ENCODE data around the gene ATXN1.
A peak's percentile ranks its signal among the peaks of the same experiment; 100 is the strongest.

The ATXN1 gene

GRCh38 chr6:16318538-16318937 is 442.7 kb downstream of the ATXN1 start:
- no peak overlapping the region for H3K23ac ChIP-seq (ENCODE audit: low read depth, low read length, poor library complexity)
- no peaks in the 10 kb centered on the region for H3K9me3 ChIP-seq (replicated peaks in 1 of 2; ENCODE audit: control insufficient read depth in 2 of 2, insufficient read depth in 1 of 2, low read depth in 1 of 2, low read length in 2 of 2)
- H3K27ac ChIP-seq (replicated peaks; ENCODE audit: low read length): no peak overlapping the region
- no peak overlapping the region for H2BK15ac ChIP-seq (ENCODE audit: low read length)
- H3K4ac ChIP-seq (ENCODE audit: low read length): no peak overlapping the region
- no peak overlapping the region for H2AFZ ChIP-seq (ENCODE audit: low read length)
- H3K79me1 ChIP-seq (ENCODE audit: low read depth, low read length): peaks cover 1% of the 10 kb centered on the region
- no peaks in the 10 kb centered on the region for H3K36me3 ChIP-seq (replicated peaks in 1 of 2; ENCODE audit: control insufficient read depth in 2 of 2, insufficient read depth in 2 of 2, low read length in 2 of 2)
- H3K4me3 ChIP-seq (ENCODE audit: low read length in 2 of 2): peak overlapping the region in 1 of 2 donors; percentile 51
- H3K9ac ChIP-seq (ENCODE audit: low read depth, low read length, poor library complexity): no peak overlapping the region
- no CpG with 5 or more reads among the region's 6 CpGs for WGBS, 2 donors (ENCODE audit: extremely low coverage in 2 of 2, insufficient read length in 2 of 2, insufficient replicate concordance in 1 of 2)
- no peak overlapping the region for H2BK120ac ChIP-seq (ENCODE audit: low read depth, low read length)
- H2BK5ac ChIP-seq (ENCODE audit: low read length): no peak overlapping the region
- peak overlapping the region; percentile 87 for H3K18ac ChIP-seq (ENCODE audit: low read length)
- H2BK12ac ChIP-seq (ENCODE audit: low read length): no peak overlapping the region
- H3K4me2 ChIP-seq (ENCODE audit: insufficient read depth, low read length, poor library complexity, severe bottlenecking): no peak overlapping the region
- no peak for DNase-seq (ENCODE audit: low spot score)
- H3K27me3 ChIP-seq (ENCODE audit: control insufficient read depth in 3 of 3, insufficient read depth in 3 of 3, low read depth in 1 of 3, low read length in 3 of 3): no peaks in the 10 kb centered on the region
- H4K91ac ChIP-seq (ENCODE audit: low read depth, low read length, poor library complexity): no peak overlapping the region
- peaks cover 14 to 20% of the 10 kb centered on the region in 2 donors for H3K4me1 ChIP-seq (ENCODE audit: control insufficient read depth in 2 of 2, insufficient read depth in 1 of 2, low read depth in 1 of 2, low read length in 2 of 2)
- no peak overlapping the region for H4K8ac ChIP-seq (ENCODE audit: low read depth, low read length)
- H3K14ac ChIP-seq (ENCODE audit: low read length): no peak overlapping the region
- H2AK5ac ChIP-seq (ENCODE audit: low read depth, low read length): no peak overlapping the region

GRCh38 chr6:16316741-16317251 is 444.5 kb downstream of the ATXN1 start:
- no peak overlapping the region for H3K14ac ChIP-seq (ENCODE audit: low read length)
- H3K27me3 ChIP-seq (ENCODE audit: control insufficient read depth in 3 of 3, insufficient read depth in 3 of 3, low read depth in 1 of 3, low read length in 3 of 3): no peaks in the 10 kb centered on the region
- H3K9ac ChIP-seq (ENCODE audit: low read depth, low read length, poor library complexity): no peak overlapping the region
- H4K91ac ChIP-seq (ENCODE audit: low read depth, low read length, poor library complexity): no peak overlapping the region
- H3K27ac ChIP-seq (replicated peaks; ENCODE audit: low read length): no peak overlapping the region
- H2AK5ac ChIP-seq (ENCODE audit: low read depth, low read length): no peak overlapping the region
- WGBS, 2 donors (ENCODE audit: extremely low coverage in 2 of 2, insufficient read length in 2 of 2, insufficient replicate concordance in 1 of 2): no CpG with 5 or more reads among the region's 7 CpGs
- no peak overlapping the region for H3K23ac ChIP-seq (ENCODE audit: low read depth, low read length, poor library complexity)
- peaks cover 11% of the 10 kb centered on the region in 2 donors for H3K4me1 ChIP-seq (ENCODE audit: control insufficient read depth in 2 of 2, insufficient read depth in 1 of 2, low read depth in 1 of 2, low read length in 2 of 2)
- DNase-seq (ENCODE audit: low spot score): no peak
- no peak overlapping the region for H3K4ac ChIP-seq (ENCODE audit: low read length)
- H2BK12ac ChIP-seq (ENCODE audit: low read length): no peak overlapping the region
- no peak overlapping the region for H2BK5ac ChIP-seq (ENCODE audit: low read length)
- H3K4me3 ChIP-seq (ENCODE audit: low read length in 2 of 2): no peak overlapping the region
- no peaks in the 10 kb centered on the region for H3K36me3 ChIP-seq (replicated peaks in 1 of 2; ENCODE audit: control insufficient read depth in 2 of 2, insufficient read depth in 2 of 2, low read length in 2 of 2)
- H2BK120ac ChIP-seq (ENCODE audit: low read depth, low read length): no peak overlapping the region
- H2BK15ac ChIP-seq (ENCODE audit: low read length): no peak overlapping the region
- no peak overlapping the region for H3K4me2 ChIP-seq (ENCODE audit: insufficient read depth, low read length, poor library complexity, severe bottlenecking)
- H2AFZ ChIP-seq (ENCODE audit: low read length): no peak overlapping the region
- H3K18ac ChIP-seq (ENCODE audit: low read length): no peak overlapping the region
- peaks cover 1% of the 10 kb centered on the region for H3K79me1 ChIP-seq (ENCODE audit: low read depth, low read length)
- H4K8ac ChIP-seq (ENCODE audit: low read depth, low read length): no peak overlapping the region
- H3K9me3 ChIP-seq (replicated peaks in 1 of 2; ENCODE audit: control insufficient read depth in 2 of 2, insufficient read depth in 1 of 2, low read depth in 1 of 2, low read length in 2 of 2): no peaks in the 10 kb centered on the region

DNA sequence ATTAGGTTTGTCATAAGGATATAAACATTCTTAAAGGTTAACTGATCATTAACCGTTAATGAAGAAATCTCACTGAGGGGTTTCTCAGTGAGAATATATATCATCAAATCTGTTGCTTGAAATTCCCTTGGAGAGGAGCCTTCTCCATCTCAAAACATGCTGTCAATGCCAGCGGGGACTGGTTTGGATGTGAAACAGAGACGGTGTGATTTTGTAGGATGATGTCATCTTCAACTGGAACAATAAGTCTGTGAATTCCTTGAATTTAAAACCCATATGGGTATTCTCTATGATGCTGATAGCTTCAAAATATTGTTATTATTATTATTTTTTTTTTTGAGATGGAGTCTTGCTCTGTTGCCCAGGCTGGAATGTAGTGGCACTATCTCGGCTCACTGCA is 447.0 kb downstream of the ATXN1 start:
- Histone ChIP-seq H3K27me3 (ENCODE audit: control insufficient read depth in 3 of 3, insufficient read depth in 3 of 3, low read depth in 1 of 3, low read length in 3 of 3) (no peaks in the 10 kb centered on the region), H3K9me3 (replicated peaks in 1 of 2; ENCODE audit: control insufficient read depth in 2 of 2, insufficient read depth in 1 of 2, low read depth in 1 of 2, low read length in 2 of 2) (no peaks in the 10 kb centered on the region), H3K4me2 (ENCODE audit: insufficient read depth, low read length, poor library complexity, severe bottlenecking) (no peak overlapping the region), H3K4ac (ENCODE audit: low read length) (no peak overlapping the region), H3K18ac (ENCODE audit: low read length) (no peak overlapping the region), H3K36me3 (replicated peaks in 1 of 2; ENCODE audit: control insufficient read depth in 2 of 2, insufficient read depth in 2 of 2, low read length in 2 of 2) (no peaks in the 10 kb centered on the region), H3K4me1 (ENCODE audit: control insufficient read depth in 2 of 2, insufficient read depth in 1 of 2, low read depth in 1 of 2, low read length in 2 of 2) (peaks cover 2 to 3% of the 10 kb centered on the region in 2 donors), H2BK12ac (ENCODE audit: low read length) (no peak overlapping the region), H2AK5ac (ENCODE audit: low read depth, low read length) (no peak overlapping the region), H3K4me3 (ENCODE audit: low read length in 2 of 2) (no peak overlapping the region), H4K8ac (ENCODE audit: low read depth, low read length) (no peak overlapping the region), H2BK15ac (ENCODE audit: low read length) (no peak overlapping the region), H3K79me1 (ENCODE audit: low read depth, low read length) (peaks cover 1% of the 10 kb centered on the region), H4K91ac (ENCODE audit: low read depth, low read length, poor library complexity) (no peak overlapping the region), H2AFZ (ENCODE audit: low read length) (no peak overlapping the region), H3K23ac (ENCODE audit: low read depth, low read length, poor library complexity) (no peak overlapping the region), H3K9ac (ENCODE audit: low read depth, low read length, poor library complexity) (no peak overlapping the region), H3K27ac (replicated peaks; ENCODE audit: low read length) (no peak overlapping the region), H2BK5ac (ENCODE audit: low read length) (no peak overlapping the region), H2BK120ac (ENCODE audit: low read depth, low read length) (no peak overlapping the region), H3K14ac (ENCODE audit: low read length) (no peak overlapping the region)
- no peak for DNase-seq (ENCODE audit: low spot score)
- no CpG with 5 or more reads among the region's 4 CpGs for WGBS, 2 donors (ENCODE audit: extremely low coverage in 2 of 2, insufficient read length in 2 of 2, insufficient replicate concordance in 1 of 2)

- H2BK15ac ChIP-seq (ENCODE audit: low read length): no peak overlapping the region
- H3K9me3 ChIP-seq (replicated peaks in 1 of 2; ENCODE audit: control insufficient read depth in 2 of 2, insufficient read depth in 1 of 2, low read depth in 1 of 2, low read length in 2 of 2): no peaks in the 10 kb centered on the region
- no peak overlapping the region for H4K8ac ChIP-seq (ENCODE audit: low read depth, low read length)
- H3K4me2 ChIP-seq (ENCODE audit: insufficient read depth, low read length, poor library complexity, severe bottlenecking): no peak overlapping the region
- no peak overlapping the region for H3K9ac ChIP-seq (ENCODE audit: low read depth, low read length, poor library complexity)
- WGBS, 2 donors (ENCODE audit: extremely low coverage in 2 of 2, insufficient read length in 2 of 2, insufficient replicate concordance in 1 of 2): no CpG with 5 or more reads among the region's 9 CpGs
- no peaks in the 10 kb centered on the region for H3K27me3 ChIP-seq (ENCODE audit: control insufficient read depth in 3 of 3, insufficient read depth in 3 of 3, low read depth in 1 of 3, low read length in 3 of 3)
- H2AFZ ChIP-seq (ENCODE audit: low read length): no peak overlapping the region
- H2BK12ac ChIP-seq (ENCODE audit: low read length): no peak overlapping the region
- H3K4me1 ChIP-seq (ENCODE audit: control insufficient read depth in 2 of 2, insufficient read depth in 1 of 2, low read depth in 1 of 2, low read length in 2 of 2): peaks cover 2 to 3% of the 10 kb centered on the region in 2 donors
- no peak overlapping the region for H3K14ac ChIP-seq (ENCODE audit: low read length)
- H3K4me3 ChIP-seq (ENCODE audit: low read length in 2 of 2): no peak overlapping the region
- no peaks in the 10 kb centered on the region for H3K36me3 ChIP-seq (replicated peaks in 1 of 2; ENCODE audit: control insufficient read depth in 2 of 2, insufficient read depth in 2 of 2, low read length in 2 of 2)
- no peak overlapping the region for H3K27ac ChIP-seq (replicated peaks; ENCODE audit: low read length)
- no peak overlapping the region for H3K4ac ChIP-seq (ENCODE audit: low read length)
- no peak overlapping the region for H2BK5ac ChIP-seq (ENCODE audit: low read length)
- H4K91ac ChIP-seq (ENCODE audit: low read depth, low read length, poor library complexity): no peak overlapping the region
- no peak overlapping the region for H2BK120ac ChIP-seq (ENCODE audit: low read depth, low read length)
- DNase-seq (ENCODE audit: low spot score): no peak
- H3K23ac ChIP-seq (ENCODE audit: low read depth, low read length, poor library complexity): no peak overlapping the region
- peaks cover 1% of the 10 kb centered on the region for H3K79me1 ChIP-seq (ENCODE audit: low read depth, low read length)
- H3K18ac ChIP-seq (ENCODE audit: low read length): no peak overlapping the region
- H2AK5ac ChIP-seq (ENCODE audit: low read depth, low read length): no peak overlapping the region
Observed at GRCh38 chr6:16313732-16314131, 447.5 kb downstream of the ATXN1 start.
